PFSK-1 (cell line): ENCODE measurements around the gene DGKI.

Experiments
- FOXP2 ChIP-seq: optimal IDR thresholded peaks from 2 replicates; pipeline ENCODE3; 2011; ENCODE audit warnings: borderline replicate concordance, control low read depth, inconsistent platforms; ENCODE audit not compliant: insufficient read depth; ENCODE audit errors: extremely low read length, extremely low read depth
- POLR2AphosphoS5 ChIP-seq: IDR thresholded peaks from 2 replicates; pipeline ENCODE4 v1.6.1; 2012; ENCODE audit warnings: low read depth, mild to moderate bottlenecking, control low read depth, low read length, moderate library complexity
- SIN3A ChIP-seq: IDR thresholded peaks from 2 replicates; pipeline ENCODE4 v1.6.1; 2012; ENCODE audit warnings: mild to moderate bottlenecking, low read length, moderate library complexity, borderline replicate concordance; ENCODE audit not compliant: insufficient read depth
- TAF1 ChIP-seq: IDR thresholded peaks from 2 replicates; pipeline ENCODE4 v1.6.1; 2012; ENCODE audit warnings: low read length, control low read depth, borderline replicate concordance; ENCODE audit not compliant: insufficient read depth
- TF ChIP-seq, protein P1 (sequence below), 2 experiments: IDR thresholded peaks; 2 replicates each; pipeline versions ENCODE4 v1.6.1 to v1.8.0; 2011 to 2012; ENCODE audit warnings: low read depth in 2 of 2, low read length in 2 of 2, control low read depth in 1 of 2, inconsistent platforms in 1 of 2, mild to moderate bottlenecking in 1 of 2, moderate library complexity in 1 of 2; ENCODE audit not compliant: insufficient read depth in 1 of 2

The DGKI gene

DNA sequence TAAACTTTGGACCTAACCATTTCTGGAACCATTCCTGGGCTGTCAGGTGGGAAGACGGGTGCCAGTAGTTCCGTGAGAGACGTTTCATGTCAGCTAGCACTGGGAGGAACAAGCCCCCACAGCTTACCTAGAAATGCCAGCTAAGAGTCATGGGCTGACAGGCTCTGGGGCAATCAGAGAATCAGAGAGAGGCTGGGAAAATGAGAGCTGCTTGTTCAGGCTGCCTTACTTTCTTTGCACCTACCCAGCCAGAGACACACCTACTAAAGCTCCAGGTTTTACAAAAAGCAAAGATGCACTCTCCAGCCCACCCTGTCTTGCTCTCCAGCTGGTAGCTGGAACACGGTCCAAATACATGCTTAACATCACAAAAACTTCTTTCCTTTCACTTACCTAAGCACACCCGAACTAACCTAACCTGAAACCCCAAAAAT is 503.9 kb downstream of the DGKI start:
- TF ChIP-seq POLR2AphosphoS5 (no peak), TAF1 (no peak), FOXP2 (no peak), SIN3A (no peak)
- TF ChIP-seq, protein P1, sequence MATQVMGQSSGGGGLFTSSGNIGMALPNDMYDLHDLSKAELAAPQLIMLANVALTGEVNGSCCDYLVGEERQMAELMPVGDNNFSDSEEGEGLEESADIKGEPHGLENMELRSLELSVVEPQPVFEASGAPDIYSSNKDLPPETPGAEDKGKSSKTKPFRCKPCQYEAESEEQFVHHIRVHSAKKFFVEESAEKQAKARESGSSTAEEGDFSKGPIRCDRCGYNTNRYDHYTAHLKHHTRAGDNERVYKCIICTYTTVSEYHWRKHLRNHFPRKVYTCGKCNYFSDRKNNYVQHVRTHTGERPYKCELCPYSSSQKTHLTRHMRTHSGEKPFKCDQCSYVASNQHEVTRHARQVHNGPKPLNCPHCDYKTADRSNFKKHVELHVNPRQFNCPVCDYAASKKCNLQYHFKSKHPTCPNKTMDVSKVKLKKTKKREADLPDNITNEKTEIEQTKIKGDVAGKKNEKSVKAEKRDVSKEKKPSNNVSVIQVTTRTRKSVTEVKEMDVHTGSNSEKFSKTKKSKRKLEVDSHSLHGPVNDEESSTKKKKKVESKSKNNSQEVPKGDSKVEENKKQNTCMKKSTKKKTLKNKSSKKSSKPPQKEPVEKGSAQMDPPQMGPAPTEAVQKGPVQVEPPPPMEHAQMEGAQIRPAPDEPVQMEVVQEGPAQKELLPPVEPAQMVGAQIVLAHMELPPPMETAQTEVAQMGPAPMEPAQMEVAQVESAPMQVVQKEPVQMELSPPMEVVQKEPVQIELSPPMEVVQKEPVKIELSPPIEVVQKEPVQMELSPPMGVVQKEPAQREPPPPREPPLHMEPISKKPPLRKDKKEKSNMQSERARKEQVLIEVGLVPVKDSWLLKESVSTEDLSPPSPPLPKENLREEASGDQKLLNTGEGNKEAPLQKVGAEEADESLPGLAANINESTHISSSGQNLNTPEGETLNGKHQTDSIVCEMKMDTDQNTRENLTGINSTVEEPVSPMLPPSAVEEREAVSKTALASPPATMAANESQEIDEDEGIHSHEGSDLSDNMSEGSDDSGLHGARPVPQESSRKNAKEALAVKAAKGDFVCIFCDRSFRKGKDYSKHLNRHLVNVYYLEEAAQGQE (IDR thresholded peaks at IDR 0.05; ENCODE audit: insufficient read depth in 1 of 2, low read depth in 2 of 2, low read length in 2 of 2) = no peak

DNA sequence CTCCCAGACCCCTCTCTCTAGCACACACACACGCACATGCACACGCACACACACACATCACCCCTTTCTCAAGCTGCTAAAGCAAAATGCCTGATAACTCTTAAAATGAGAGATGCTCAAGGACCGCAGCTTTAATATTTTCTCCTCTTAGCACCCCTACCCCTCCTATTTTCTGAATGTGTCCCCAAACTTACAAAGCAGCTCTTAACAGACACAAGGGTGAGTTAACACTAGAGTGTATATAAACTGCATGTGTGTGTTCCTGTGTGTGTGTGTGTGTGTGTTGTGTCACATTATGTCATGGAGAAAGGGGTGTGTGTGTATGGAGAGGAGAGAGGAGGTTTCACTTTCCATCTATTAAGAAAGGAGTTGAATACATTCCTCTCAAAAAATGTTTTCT is 504.5 kb downstream of the DGKI start:
- TF ChIP-seq FOXP2 = no peak
- TF ChIP-seq TAF1 = no peak
- no peak for TF ChIP-seq SIN3A
- TF ChIP-seq, protein P1 (IDR thresholded peaks at IDR 0.05; ENCODE audit: insufficient read depth in 1 of 2, low read depth in 2 of 2, low read length in 2 of 2) = no peak

GRCh38 chr7:137337902-137338301 is 508.9 kb downstream of the DGKI start:
- TF ChIP-seq POLR2AphosphoS5 (no peak), TAF1 (no peak), FOXP2 (no peak), SIN3A (no peak)
- TF ChIP-seq, protein P1 (IDR thresholded peaks at IDR 0.05; ENCODE audit: insufficient read depth in 1 of 2, low read depth in 2 of 2, low read length in 2 of 2) = no peak

- TF ChIP-seq, protein P1 (IDR thresholded peaks at IDR 0.05; ENCODE audit: insufficient read depth in 1 of 2, low read depth in 2 of 2, low read length in 2 of 2) = no peak
- TF ChIP-seq POLR2AphosphoS5 = no peak
- TF ChIP-seq TAF1 = no peak
- no peak for TF ChIP-seq SIN3A
- TF ChIP-seq FOXP2 = no peak
Measured at GRCh38 chr7:137335814-137336213, 511.0 kb downstream of the DGKI start.

DNA sequence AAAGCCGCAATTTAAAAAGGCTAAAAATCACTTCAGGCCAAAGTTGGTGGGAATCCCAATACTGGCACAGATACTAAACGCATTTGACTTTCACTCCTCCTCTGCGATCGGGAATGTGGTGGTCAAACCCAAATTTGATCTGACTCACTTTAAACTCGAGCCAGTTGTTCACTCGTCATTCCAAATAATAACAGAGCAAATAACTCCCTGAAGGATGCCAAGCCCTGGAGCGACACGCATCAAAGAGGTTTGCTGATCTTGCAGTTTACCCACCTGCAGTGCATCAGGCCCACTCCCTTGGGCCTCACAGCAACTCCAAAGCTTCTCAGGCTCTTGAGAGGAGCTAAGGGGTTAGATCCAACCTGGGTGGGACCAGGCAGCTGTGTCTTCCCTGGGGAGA is 515.4 kb downstream of the DGKI start:
- TF ChIP-seq POLR2AphosphoS5 = no peak
- TF ChIP-seq FOXP2 = no peak
- TF ChIP-seq SIN3A = no peak
- TF ChIP-seq TAF1 = no peak
- TF ChIP-seq, protein P1 (IDR thresholded peaks at IDR 0.05; ENCODE audit: insufficient read depth in 1 of 2, low read depth in 2 of 2, low read length in 2 of 2) = no peak
